ENCODE data around the gene PALB2.

Gene PALB2

GRCh38 chr16:23679986-23680336 lies 38.9 kb upstream of the PALB2 start:
- no peaks in the 10 kb centered on the region for H3K27me3 ChIP-seq (replicated peaks)
- in situ Hi-C loops (cut with HindIII; ENCODE audit: low pct_ligation_motif_present, low sequenced_read_pairs): no loop called here
- no peak for DNase-seq
- H3K36me3 ChIP-seq (replicated peaks): peaks cover 23% of the 10 kb centered on the region
- peak overlapping the region; percentile 68 for H3K4me3 ChIP-seq (ENCODE audit: low read depth, low read length)
- H3K27ac ChIP-seq: no peak overlapping the region
- no peak for TF ChIP-seq CTCF (IDR thresholded peaks at IDR 0.05; ENCODE audit: low read depth, low read length, missing control alignments)

GRCh38 chr16:23679274-23679985 lies 38.3 kb upstream of the PALB2 start:
- peak overlapping the region; percentile 68 for H3K4me3 ChIP-seq (ENCODE audit: low read depth, low read length)
- H3K27ac ChIP-seq: peak overlapping the region; percentile 7
- H3K36me3 ChIP-seq (replicated peaks): peaks cover 26% of the 10 kb centered on the region
- no peaks in the 10 kb centered on the region for H3K27me3 ChIP-seq (replicated peaks)
- peak; percentile 37 for DNase-seq
- in situ Hi-C loops (cut with HindIII; ENCODE audit: low pct_ligation_motif_present, low sequenced_read_pairs): no loop called here
- TF ChIP-seq CTCF (IDR thresholded peaks at IDR 0.05; ENCODE audit: low read depth, low read length, missing control alignments): no peak

GRCh38 chr16:23678430-23679273 lies 37.5 kb upstream of the PALB2 start, which contains the start of gene PLK1:
Gene PLK1 (plus strand): TSS chr16:23678889. CDS start chr16:23678933, 44 bp downstream.
- DNase-seq: peak; percentile 80
- TF ChIP-seq CTCF (IDR thresholded peaks at IDR 0.05; ENCODE audit: low read depth, low read length, missing control alignments): peak; percentile 60
- Histone ChIP-seq H3K27ac (peak within 1 kb of the TSS; percentile 65), H3K36me3 (replicated peaks) (peaks cover 19% of the 10 kb centered on the region), H3K27me3 (replicated peaks) (no peaks in the 10 kb centered on the region), H3K4me3 (ENCODE audit: low read depth, low read length) (peak within 1 kb of the TSS; percentile 68)
- in situ Hi-C loops (cut with HindIII; ENCODE audit: low pct_ligation_motif_present, low sequenced_read_pairs): no loop called here

- Histone ChIP-seq H3K36me3 (replicated peaks) (peaks cover 12% of the 10 kb centered on the region), H3K27ac (no peak overlapping the region), H3K27me3 (replicated peaks) (no peaks in the 10 kb centered on the region), H3K4me3 (ENCODE audit: low read depth, low read length) (no peak overlapping the region)
- TF ChIP-seq CTCF (IDR thresholded peaks at IDR 0.05; ENCODE audit: low read depth, low read length, missing control alignments): no peak
- no peak for DNase-seq
- in situ Hi-C loops (cut with HindIII; ENCODE audit: low pct_ligation_motif_present, low sequenced_read_pairs): no loop called here
Observed at GRCh38 chr16:23676924-23677480, 35.9 kb upstream of the PALB2 start.

GRCh38 chr16:23673971-23674614 lies 33.0 kb upstream of the PALB2 start:
- Histone ChIP-seq H3K27me3 (replicated peaks) (no peaks in the 10 kb centered on the region), H3K27ac (no peak overlapping the region), H3K4me3 (ENCODE audit: low read depth, low read length) (no peak overlapping the region), H3K36me3 (replicated peaks) (peaks cover 18% of the 10 kb centered on the region)
- DNase-seq: no peak
- in situ Hi-C loops (cut with HindIII; ENCODE audit: low pct_ligation_motif_present, low sequenced_read_pairs): no loop called here
- no peak for TF ChIP-seq CTCF (IDR thresholded peaks at IDR 0.05; ENCODE audit: low read depth, low read length, missing control alignments)

Measured in brain microvascular endothelial cell (primary cell).